Islet of Langerhans (tissue), 1 donor: Measurements from ENCODE around the gene OSBP.

Experiments
- FAIRE-seq: peaks from one replicate; lab custom pipeline; 2011; peaks lifted over from hg19 to GRCh38; lab: Jason Lieb, UNC

OSBP gene

DNA sequence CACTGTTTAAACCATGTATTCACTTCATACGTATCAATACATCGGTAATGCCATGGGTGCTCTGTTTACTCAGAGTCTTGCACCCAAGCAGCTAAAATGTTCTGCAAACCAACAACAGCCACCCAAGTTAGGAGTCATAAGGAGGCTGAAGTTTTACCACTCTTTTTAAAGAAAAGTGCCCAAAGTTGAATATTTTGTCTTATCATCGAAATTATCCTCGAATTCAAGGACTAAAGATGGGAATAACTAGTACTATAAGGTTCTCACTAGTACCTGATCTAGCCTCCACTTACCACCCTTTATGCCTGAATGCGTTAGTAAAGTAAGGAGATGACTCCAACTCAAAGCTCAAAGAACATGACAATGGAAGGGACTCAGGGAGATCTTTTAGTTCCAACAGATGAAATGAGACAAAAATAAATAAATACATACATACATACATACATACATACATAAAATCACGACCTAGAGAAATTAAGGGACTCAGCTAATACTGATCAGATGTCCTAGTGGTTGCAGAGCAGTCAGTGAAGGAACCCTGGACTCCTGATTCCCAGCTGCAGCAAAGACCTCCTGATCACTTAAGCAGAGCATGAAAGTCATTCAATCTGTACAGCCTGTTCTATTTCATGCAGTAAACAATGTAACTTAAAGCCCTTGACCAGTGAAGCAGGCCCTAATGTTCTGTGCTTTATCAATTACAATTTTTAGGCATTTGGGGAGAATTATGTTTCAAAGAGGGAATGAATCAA lies 7.7 kb downstream of the OSBP start:
- FAIRE-seq, result no peak

DNA sequence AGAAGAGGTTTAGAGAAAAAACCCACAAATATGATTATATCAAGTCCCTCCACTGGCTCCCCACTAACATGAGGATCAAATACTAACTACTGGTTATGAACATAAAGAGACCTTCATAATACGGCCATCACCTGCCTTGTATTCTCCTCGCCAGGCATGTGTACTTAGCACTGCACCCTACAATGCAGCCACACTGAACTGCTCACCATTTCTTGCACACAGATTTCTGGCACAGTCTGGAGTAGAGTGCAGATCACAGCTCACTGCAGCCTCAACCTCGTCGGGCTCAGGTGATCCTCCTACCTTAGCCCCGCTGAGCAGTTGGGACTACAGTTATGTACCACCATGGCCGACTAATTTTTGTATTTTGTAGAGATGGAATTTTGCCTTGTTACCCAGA lies 13.1 kb downstream of the OSBP start:
- FAIRE-seq, result no peak

- FAIRE-seq, result no peak
These were observed 13.8 kb downstream of the OSBP start for GRCh38 chr11:59601788-59602187.

GRCh38 chr11:59600636-59601035 lies 14.9 kb downstream of the OSBP start:
- no peak for FAIRE-seq

DNA sequence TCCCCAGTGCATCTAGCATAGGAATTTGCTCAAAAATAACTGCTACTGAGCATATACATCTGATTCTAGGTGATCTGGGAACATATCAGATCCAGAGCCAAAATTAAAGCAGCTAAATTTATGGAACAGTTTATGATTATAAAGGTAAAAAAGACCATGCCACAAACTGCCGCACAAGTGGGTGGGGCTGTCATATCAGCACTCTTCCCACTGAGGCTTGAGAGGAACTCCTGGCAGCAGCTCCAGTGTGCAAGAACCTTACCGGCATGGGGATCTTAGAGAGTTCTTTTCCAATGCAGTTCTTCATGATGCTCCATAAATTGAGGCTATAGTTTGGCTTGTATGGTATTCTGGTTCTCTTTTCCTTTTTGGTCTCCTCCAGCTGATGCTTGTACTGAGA lies 15.3 kb downstream of the OSBP start:
- FAIRE-seq, result no peak

GRCh38 chr11:59598961-59599360 lies 16.6 kb downstream of the OSBP start:
- FAIRE-seq, result no peak

GRCh38 chr11:59584294-59584693 lies 31.3 kb downstream of the OSBP start:
- FAIRE-seq, result no peak

DNA sequence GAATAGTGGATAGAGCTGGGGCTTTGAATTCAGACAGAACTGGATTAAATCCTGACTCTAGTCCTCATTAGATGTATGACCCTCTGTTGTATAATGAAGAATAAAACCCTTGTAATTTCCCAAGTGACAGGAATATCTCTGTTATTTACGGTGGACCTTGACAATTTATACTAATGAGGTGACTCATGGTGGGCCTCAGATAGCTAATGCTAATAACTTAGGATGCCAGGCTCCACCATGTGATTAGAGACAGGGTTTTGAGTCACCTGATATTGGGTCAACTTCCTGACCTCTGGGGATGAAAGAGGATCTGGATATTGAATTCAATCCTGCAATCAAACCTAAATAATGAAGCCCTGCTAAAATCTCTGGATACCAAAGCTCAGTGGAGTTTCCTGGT lies 33.6 kb downstream of the OSBP start:
- FAIRE-seq, result no peak

DNA sequence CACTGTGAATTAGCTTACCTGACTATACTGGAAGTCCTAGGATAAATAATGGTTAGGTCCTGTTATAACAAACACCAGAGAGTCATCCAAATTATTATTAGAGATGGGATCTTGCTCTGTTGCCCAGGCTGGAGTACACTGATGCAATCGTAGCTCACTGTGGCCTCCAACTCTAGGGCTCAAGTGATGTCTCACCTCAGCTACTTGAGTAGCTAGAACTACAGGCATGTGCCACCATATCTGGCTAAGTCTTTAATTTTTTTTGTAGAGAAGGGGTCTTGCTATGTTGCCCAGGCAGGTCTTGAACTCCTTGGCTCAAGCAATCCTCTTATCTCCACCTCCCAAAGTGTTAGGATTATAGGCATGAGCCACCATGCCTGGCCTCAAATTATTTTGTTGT lies 37.2 kb downstream of the OSBP start:
- FAIRE-seq, result no peak

DNA sequence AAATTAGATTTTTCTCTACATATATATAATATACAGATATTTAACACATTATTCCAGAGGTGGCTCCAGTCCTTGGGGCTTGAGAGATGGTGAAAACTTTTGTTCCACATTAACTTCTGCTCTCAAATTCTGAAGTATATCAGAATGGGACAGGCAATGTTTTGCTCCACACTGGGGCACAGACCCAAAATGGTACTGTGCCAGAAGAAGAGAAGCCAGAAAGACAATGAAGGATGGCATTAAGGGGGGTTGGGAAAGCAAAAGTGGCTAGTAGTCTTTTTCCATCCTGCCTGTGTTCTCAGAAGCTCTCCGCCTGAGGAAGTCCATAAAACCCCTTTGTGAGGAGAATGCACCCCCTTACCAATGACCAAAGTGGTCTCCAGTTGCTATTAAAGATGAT lies 40.1 kb downstream of the OSBP start:
- no peak for FAIRE-seq

GRCh38 chr11:59574932-59575502 lies 40.6 kb downstream of the OSBP start:
- no peak for FAIRE-seq

DNA sequence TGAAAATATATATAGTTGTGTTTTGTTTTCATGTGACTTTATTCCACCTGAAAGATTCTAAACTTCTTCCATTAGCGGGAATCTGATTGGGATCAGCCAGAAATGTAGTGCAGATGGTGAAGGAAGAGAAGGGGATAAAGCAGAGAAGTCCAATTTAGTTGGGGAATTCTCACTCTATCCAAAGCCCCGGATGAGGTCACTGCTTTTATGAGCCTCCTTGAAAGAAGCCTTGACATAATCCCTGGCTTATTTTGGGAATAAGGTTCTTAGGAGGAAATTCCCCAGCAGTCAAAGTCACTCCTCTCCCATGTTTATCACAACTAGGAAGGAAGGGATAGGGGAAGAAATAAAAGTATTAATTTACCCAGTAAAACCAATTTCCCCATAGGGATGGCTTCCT lies 41.1 kb downstream of the OSBP start:
- no peak for FAIRE-seq

- no peak for FAIRE-seq
These were observed 42.4 kb downstream of the OSBP start for GRCh38 chr11:59573216-59573615.

GRCh38 chr11:59572091-59572490 lies 43.5 kb downstream of the OSBP start:
- no peak for FAIRE-seq

- FAIRE-seq, result no peak
These were observed 53.3 kb downstream of the OSBP start for GRCh38 chr11:59562292-59562691.

DNA sequence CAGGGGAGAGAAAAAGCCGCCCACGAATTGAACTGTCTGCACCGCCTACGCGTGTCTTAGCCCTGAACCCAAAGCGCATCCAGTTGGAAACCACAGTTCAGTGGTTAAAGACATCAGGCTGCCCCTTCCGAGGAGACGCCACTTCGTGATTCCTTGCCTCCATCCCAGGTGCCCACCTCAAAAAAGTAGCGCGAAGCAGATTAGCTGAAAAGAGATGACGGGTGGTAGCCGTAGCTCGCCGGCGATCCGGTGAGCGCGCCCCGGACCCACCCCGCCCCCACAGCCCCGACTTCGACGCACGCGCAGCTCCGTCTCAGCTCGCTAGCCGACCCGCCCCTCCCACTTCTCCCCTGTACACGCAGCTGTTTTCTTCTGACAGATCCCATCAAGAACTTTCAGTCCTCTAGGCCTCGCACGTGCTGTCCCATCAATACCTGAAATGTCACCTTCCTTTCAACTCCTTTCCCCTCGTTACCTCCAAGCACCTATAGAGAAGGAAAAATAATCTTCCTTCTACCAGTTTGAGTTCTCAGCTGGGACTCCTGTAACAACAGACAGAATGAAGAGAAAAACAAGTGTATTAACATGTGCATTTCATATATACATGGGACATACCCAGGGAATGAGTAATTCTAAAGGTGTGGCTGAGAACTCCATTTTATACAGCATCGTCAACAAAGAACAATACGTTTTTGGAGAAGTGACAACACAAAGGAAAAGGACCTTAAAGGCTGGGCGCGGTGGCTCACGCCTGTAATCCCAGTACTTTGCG lies 54.7 kb downstream of the OSBP start:
- no peak for FAIRE-seq

DNA sequence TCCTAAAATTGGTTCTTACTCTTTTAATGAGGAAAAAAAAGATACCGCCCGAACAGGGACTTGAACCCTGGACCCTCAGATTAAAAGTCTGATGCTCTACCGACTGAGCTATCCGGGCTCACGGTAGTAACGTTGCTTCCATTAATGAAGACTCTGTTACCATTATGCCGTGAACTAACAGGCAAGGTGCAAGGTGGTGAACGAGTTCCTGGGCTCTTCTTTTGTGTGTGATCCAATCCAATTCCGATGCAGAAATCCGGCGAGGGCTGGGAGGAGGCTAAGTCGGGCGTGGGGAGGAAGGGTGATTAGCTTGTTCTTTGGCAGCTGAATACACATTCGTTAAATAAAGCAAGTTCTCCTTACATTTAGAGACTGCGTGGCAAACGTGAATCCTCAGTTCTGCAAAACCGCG lies 55.3 kb downstream of the OSBP start:
- FAIRE-seq, result no peak

- FAIRE-seq, result no peak
These were observed 55.7 kb downstream of the OSBP start for GRCh38 chr11:59559886-59560285.

- FAIRE-seq, result no peak
These were observed 57.3 kb downstream of the OSBP start for GRCh38 chr11:59558270-59558643.

- no peak for FAIRE-seq
These were observed 58.6 kb downstream of the OSBP start for GRCh38 chr11:59556917-59557348.

DNA sequence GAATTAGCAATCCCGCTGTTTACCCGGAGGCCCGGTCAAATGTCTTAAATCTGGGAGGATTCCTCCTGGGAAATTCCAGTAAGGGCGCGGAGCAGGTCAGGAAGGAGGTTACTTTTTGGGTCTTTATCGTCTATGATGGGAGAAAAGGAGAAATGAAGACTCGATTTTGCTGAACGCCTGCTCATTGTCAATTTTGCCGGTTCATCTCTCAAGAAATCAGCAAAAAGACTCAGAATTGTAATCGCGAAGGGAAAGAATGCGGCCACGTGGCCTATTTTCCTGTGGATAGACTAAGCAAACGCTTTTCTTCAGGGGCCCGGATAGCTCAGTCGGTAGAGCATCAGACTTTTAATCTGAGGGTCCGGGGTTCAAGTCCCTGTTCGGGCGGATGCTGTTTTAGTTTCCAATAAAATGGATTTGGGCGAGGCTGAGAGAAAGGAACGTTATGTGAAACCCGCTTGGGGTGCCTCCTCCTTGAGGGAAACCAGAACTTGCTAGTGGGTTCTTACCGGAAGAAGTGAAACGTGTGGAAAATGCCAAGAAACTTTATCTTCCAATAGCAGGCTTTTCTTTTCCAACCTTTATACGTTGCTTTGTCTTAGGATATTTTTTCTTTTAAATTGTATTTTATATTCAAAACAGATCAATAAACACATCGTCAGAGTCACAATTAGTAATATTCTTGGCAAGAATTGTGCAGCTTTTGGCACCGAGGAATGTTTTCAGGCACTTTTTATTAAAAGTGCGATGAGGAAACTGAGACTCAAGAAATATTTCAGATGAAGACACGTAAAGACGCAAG lies 59.3 kb downstream of the OSBP start:
- FAIRE-seq, result no peak

- FAIRE-seq, result no peak
These were observed 59.9 kb downstream of the OSBP start for GRCh38 chr11:59555601-59556114.

- no peak for FAIRE-seq
These were observed 62.3 kb downstream of the OSBP start for GRCh38 chr11:59553323-59553722.
